H9 (cell line): ENCODE measurements around the gene FBXO31. TPM values are rescaled to one million over a fixed set of nuclear protein-coding genes. Genes with fewer than 3 reads are reported as not detected.

Source experiments
- DNase-seq: peaks from one replicate; pipeline ENCODE4 v3.0.0-alpha.2; 2017
- H2AFZ ChIP-seq: one replicate; pipeline ENCODE4 v1.6.1; 2013; ENCODE audit warnings: mild to moderate bottlenecking, low read length, control low read depth, moderate library complexity
- H2AK5ac ChIP-seq: 2 replicates; pipeline ENCODE4 v1.6.1; 2013; ENCODE audit warnings: low read length, control low read depth, mixed read lengths; ENCODE audit not compliant: insufficient read length
- H2BK120ac ChIP-seq: one replicate; pipeline ENCODE4 v1.6.1; 2013; ENCODE audit warnings: low read depth, mild to moderate bottlenecking, low read length, control low read depth, inconsistent platforms; ENCODE audit not compliant: poor library complexity, severe bottlenecking
- H2BK12ac ChIP-seq: 2 replicates; pipeline ENCODE4 v1.6.1; 2013; ENCODE audit warnings: low read length, control low read depth, mixed read lengths, low read depth; ENCODE audit not compliant: insufficient read length
- H2BK15ac ChIP-seq: 2 replicates; pipeline ENCODE4 v1.6.1; 2013; ENCODE audit warnings: low read depth, low read length, control low read depth
- H2BK20ac ChIP-seq: one replicate; pipeline ENCODE4 v1.6.1; 2013; ENCODE audit warnings: low read depth, mild to moderate bottlenecking, low read length, control low read depth, inconsistent platforms; ENCODE audit not compliant: poor library complexity, severe bottlenecking
- H2BK5ac ChIP-seq: 2 replicates; pipeline ENCODE4 v1.6.1; 2013; ENCODE audit warnings: low read length, control low read depth, mixed read lengths; ENCODE audit not compliant: insufficient read length
- H3K14ac ChIP-seq: 2 replicates; pipeline ENCODE4 v1.6.1; 2013; ENCODE audit warnings: low read length, control low read depth; ENCODE audit not compliant: insufficient read depth
- H3K18ac ChIP-seq: 2 replicates; pipeline ENCODE4 v1.6.1; 2013; ENCODE audit warnings: low read depth, mild to moderate bottlenecking, mixed read lengths, low read length, control low read depth; ENCODE audit not compliant: insufficient read length
- H3K23ac ChIP-seq: 2 replicates; pipeline ENCODE4 v1.6.1; 2013; ENCODE audit warnings: low read length, control low read depth, mixed read lengths, low read depth; ENCODE audit not compliant: insufficient read length
- H3K23me2 ChIP-seq: 2 replicates; pipeline ENCODE4 v1.6.1; 2013; ENCODE audit warnings: low read depth, mild to moderate bottlenecking, mixed read lengths, low read length, control low read depth; ENCODE audit not compliant: insufficient read length, poor library complexity, severe bottlenecking
- H3K27ac ChIP-seq: 2 replicates; pipeline ENCODE4 v1.5.1; 2013; ENCODE audit warnings: low read length, control low read depth, mixed read lengths, low read depth; ENCODE audit not compliant: insufficient read length
- H3K27me3 ChIP-seq: 2 replicates; pipeline ENCODE4 v1.6.1; 2013; ENCODE audit warnings: low read length, control low read depth, inconsistent platforms; ENCODE audit not compliant: insufficient read depth
- H3K4ac ChIP-seq: 2 replicates; pipeline ENCODE4 v1.6.1; 2013; ENCODE audit warnings: low read depth, mild to moderate bottlenecking, control low read depth, inconsistent platforms, low read length, moderate library complexity
- H3K4me1 ChIP-seq: 2 replicates; pipeline ENCODE4 v1.6.1; 2013; ENCODE audit warnings: low read length, control low read depth, inconsistent platforms; ENCODE audit not compliant: insufficient read depth
- H3K4me2 ChIP-seq: 2 replicates; pipeline ENCODE4 v1.6.1; 2013; ENCODE audit warnings: low read length, control low read depth, mixed read lengths; ENCODE audit not compliant: insufficient read length, insufficient read depth
- H3K56ac ChIP-seq: 2 replicates; pipeline ENCODE4 v1.6.1; 2013; ENCODE audit warnings: low read depth, mild to moderate bottlenecking, mixed read lengths, low read length, control low read depth; ENCODE audit not compliant: insufficient read length
- H3K79me1 ChIP-seq: 2 replicates; pipeline ENCODE4 v1.6.1; 2013; ENCODE audit warnings: low read depth, mild to moderate bottlenecking, moderate library complexity, low read length, control low read depth, inconsistent platforms; ENCODE audit not compliant: insufficient read depth, poor library complexity, severe bottlenecking
- H3K79me2 ChIP-seq: 2 replicates; pipeline ENCODE4 v1.6.1; 2013; ENCODE audit warnings: low read length, control low read depth, inconsistent platforms; ENCODE audit not compliant: insufficient read depth
- H3K9ac ChIP-seq: 2 replicates; pipeline ENCODE4 v1.6.1; 2013; ENCODE audit warnings: low read length, control low read depth, mixed read lengths; ENCODE audit not compliant: insufficient read length; ENCODE audit errors: extremely low read depth
- H3K9me3 ChIP-seq: one replicate; pipeline ENCODE4 v1.6.1; 2013; ENCODE audit warnings: low read depth, low read length, inconsistent platforms; ENCODE audit not compliant: control insufficient read depth
- H3T11ph ChIP-seq: one replicate; pipeline ENCODE4 v1.6.1; 2013; ENCODE audit warnings: mild to moderate bottlenecking, low read length, control low read depth, inconsistent platforms
- H4K20me1 ChIP-seq: one replicate; pipeline ENCODE4 v1.6.1; 2013; ENCODE audit not compliant: control insufficient read depth, insufficient read length, insufficient read depth
- H4K5ac ChIP-seq: 2 replicates; pipeline ENCODE4 v1.6.1; 2013; ENCODE audit warnings: low read depth, mild to moderate bottlenecking, mixed read lengths, low read length, control low read depth; ENCODE audit not compliant: insufficient read length
- H4K8ac ChIP-seq: replicated peaks from 2 replicates; pipeline ENCODE4 v1.6.1; 2013; ENCODE audit warnings: low read length, control low read depth, mixed read lengths, low read depth; ENCODE audit not compliant: insufficient read length
- H4K91ac ChIP-seq: 2 replicates; pipeline ENCODE4 v1.6.1; 2013; ENCODE audit warnings: low read depth, mild to moderate bottlenecking, moderate library complexity, mixed read lengths, low read length, control low read depth; ENCODE audit not compliant: insufficient read length
- H3K27ac Mint-ChIP-seq, 3 experiments: 2 replicates in 2 of 3; 3 replicates in 1 of 3; pipeline ENCODE4 v1.8.0; 2020 to 2021; ENCODE audit warnings: mixed read lengths in 3 of 3, mild to moderate bottlenecking in 1 of 3, moderate library complexity in 1 of 3
- H3K27me3 Mint-ChIP-seq: 2 replicates; pipeline ENCODE4 v1.8.0; 2021; ENCODE audit warnings: low read depth, mild to moderate bottlenecking, moderate library complexity, mixed read lengths
- H3K36me3 Mint-ChIP-seq, 3 experiments: 2 replicates in 2 of 3; 3 replicates in 1 of 3; pipeline ENCODE4 v1.8.0; 2020 to 2021; ENCODE audit warnings: low read depth in 3 of 3, mixed read lengths in 3 of 3; ENCODE audit not compliant: insufficient read depth in 1 of 3
- H3K4me1 Mint-ChIP-seq, 2 experiments: 2 replicates each; pipeline ENCODE4 v1.8.0; 2020; ENCODE audit warnings: mixed read lengths in 2 of 2
- H3K4me3 Mint-ChIP-seq, 2 experiments: 2 replicates in 1 of 2; 3 replicates in 1 of 2; pipeline ENCODE4 v1.8.0; 2020 to 2021; ENCODE audit warnings: mild to moderate bottlenecking in 2 of 2, mixed read lengths in 2 of 2, moderate library complexity in 1 of 2
- H3K9me3 Mint-ChIP-seq, 2 experiments: 2 replicates in 1 of 2; 3 replicates in 1 of 2; pipeline ENCODE4 v1.8.0; 2020; ENCODE audit warnings: mild to moderate bottlenecking in 2 of 2, mixed read lengths in 2 of 2, moderate library complexity in 1 of 2
- CTCF ChIP-seq: fragments of 200-600 bp; sonication (generic); conservative IDR thresholded peaks from 3 replicates; pipeline ENCODE4 v1.8.0; 2021; ENCODE audit warnings: antibody characterized with exemption, mild to moderate bottlenecking
- WGBS: extraction: QIAGEN DNeasy Blood & Tissue Kit; methylation state at CpG from one replicate; pipeline ENCODE4 v1.1.7; 2013; ENCODE audit warnings: missing lambda C conversion rate, low lambda C conversion rate, mixed read lengths; ENCODE audit not compliant: insufficient read length; ENCODE audit errors: extremely low coverage; 5-methylcytosine and 5-hydroxymethylcytosine counted together
- total RNA-seq: library from RNA; stranded (reverse); gene quantifications from 2 replicates; pipeline ENCODE4 v1.2.1, GENCODE V29; 2021

The FBXO31 gene
- total RNA-seq, 1 experiment from 2014 or later = 24.2 TPM

GRCh38 chr16:87326151-87326571, 57.4 kb downstream of the FBXO31 start:
- H3K79me2 ChIP-seq = no peaks in the 10 kb centered on the region
- TF ChIP-seq CTCF = no peak
- no peaks in the 10 kb centered on the region for H3K9me3 Mint-ChIP-seq
- H4K20me1 ChIP-seq = no peaks in the 10 kb centered on the region
- H3T11ph ChIP-seq = no peak overlapping the region
- H3K27me3 Mint-ChIP-seq = no peaks in the 10 kb centered on the region; the same call in 1 of the 2 replicates
- H3K23me2 ChIP-seq = no peaks in the 10 kb centered on the region
- H2BK5ac ChIP-seq = no peak overlapping the region
- H4K8ac ChIP-seq = no peak overlapping the region
- H3K9me3 ChIP-seq = no peaks in the 10 kb centered on the region
- H2BK20ac ChIP-seq = no peak overlapping the region
- no CpG with 5 or more reads among the region's 11 CpGs for WGBS
- peaks cover 0 to 3% of the 10 kb centered on the region in 2 experiments; a peak in 2 of 4 replicates for H3K4me1 Mint-ChIP-seq
- no peak overlapping the region for H3K56ac ChIP-seq
- peak overlapping the region in 1 of 3 experiments; percentile 45; a peak in 1 of 7 replicates for H3K27ac Mint-ChIP-seq
- no peak overlapping the region for H3K9ac ChIP-seq
- no peak overlapping the region for H3K4ac ChIP-seq
- no peak for DNase-seq
- no peak overlapping the region for H3K18ac ChIP-seq
- H4K91ac ChIP-seq = no peak overlapping the region
- H3K4me3 Mint-ChIP-seq = no peak overlapping the region
- no peak overlapping the region for H2BK12ac ChIP-seq
- H2AFZ ChIP-seq = no peak overlapping the region
- H3K27me3 ChIP-seq = no peaks in the 10 kb centered on the region
- no peak overlapping the region for H3K23ac ChIP-seq
- no peaks in the 10 kb centered on the region for H3K4me1 ChIP-seq
- H3K14ac ChIP-seq = no peak overlapping the region
- no peak overlapping the region for H2BK15ac ChIP-seq
- no peak overlapping the region for H3K4me2 ChIP-seq
- no peak overlapping the region for H3K27ac ChIP-seq
- peaks cover 2 to 17% (median 15%) of the 10 kb centered on the region in 3 experiments for H3K36me3 Mint-ChIP-seq
- no peaks in the 10 kb centered on the region for H3K79me1 ChIP-seq
- no peak overlapping the region for H4K5ac ChIP-seq
- H2AK5ac ChIP-seq = no peak overlapping the region
- H2BK120ac ChIP-seq = no peak overlapping the region
